Measurements from ENCODE around the gene CCDC85C. TPM values are rescaled to one million over a fixed set of nuclear protein-coding genes. Genes with fewer than 3 reads are reported as not detected.

CCDC85C gene
- total RNA-seq, 1 experiment from 2014 or later, result 36.4 TPM

GRCh38 chr14:99532310-99532709 lies 71.7 kb downstream of the CCDC85C start:
- no peaks in the 10 kb centered on the region for H3K36me3 ChIP-seq (ENCODE audit: low read depth, low read length)
- no peak overlapping the region for H3K4me3 ChIP-seq (ENCODE audit: low read length)
- H3K4me2 ChIP-seq (ENCODE audit: low read length), result no peak overlapping the region
- H3K79me2 ChIP-seq (ENCODE audit: low read length), result peaks cover 48% of the 10 kb centered on the region
- CTCF ChIA-PET, result no interaction called here
- no peak overlapping the region for H2AFZ ChIP-seq (ENCODE audit: low read length)
- intact Hi-C loops (cut with micrococcal nuclease), result no loop called here
- H3K9me2 ChIP-seq (replicated peaks; ENCODE audit: low read length), result no peaks in the 10 kb centered on the region
- no TSS peak for BruUV-seq (replicated peaks)
- no peaks in the 10 kb centered on the region for H3F3A ChIP-seq (ENCODE audit: low read length, unreplicated experiment)
- no peaks in the 10 kb centered on the region for H3K27me3 ChIP-seq (ENCODE audit: low read length)
- DNase-seq (no peak), ATAC-seq (no peak)
- peaks cover 4% of the 10 kb centered on the region; the same call in 1 of the 2 replicates for H4K20me1 ChIP-seq (ENCODE audit: low read length)
- TF ChIP-seq EZH2 (IDR thresholded peaks at IDR 0.05; ENCODE audit: low read length, unreplicated experiment) (no peak), CTCF (conservative IDR thresholded peaks at IDR 0.05; ENCODE audit: low read depth, low read length) (no peak)
- H3K4me1 ChIP-seq (ENCODE audit: insufficient read depth, low read length), result peaks cover 4% of the 10 kb centered on the region
- no peak overlapping the region for H3K9ac ChIP-seq (ENCODE audit: low read length)
- POLR2A ChIA-PET (ENCODE audit: unreplicated experiment), result no interaction called here
- H3K9me3 ChIP-seq (ENCODE audit: low read length), result no peaks in the 10 kb centered on the region
- no peak overlapping the region for H3K27ac ChIP-seq (ENCODE audit: low read length)

GRCh38 chr14:99531251-99532096 lies 72.5 kb downstream of the CCDC85C start:
- intact Hi-C loops (cut with micrococcal nuclease), result no loop called here

GRCh38 chr14:99530407-99531155 lies 73.4 kb downstream of the CCDC85C start:
- CTCF ChIA-PET, result no interaction called here
- no peak overlapping the region for H3K27ac ChIP-seq (ENCODE audit: low read length)

More at GRCh38 chr14:99531251-99532096, 72.5 kb downstream of the CCDC85C start:
- no peak overlapping the region for H2AFZ ChIP-seq (ENCODE audit: low read length)
- H3F3A ChIP-seq (ENCODE audit: low read length, unreplicated experiment), result no peaks in the 10 kb centered on the region
- DNase-seq (no peak), ATAC-seq (no peak)
- H3K36me3 ChIP-seq (ENCODE audit: low read depth, low read length), result no peaks in the 10 kb centered on the region
- no peaks in the 10 kb centered on the region for H3K27me3 ChIP-seq (ENCODE audit: low read length)
- H4K20me1 ChIP-seq (ENCODE audit: low read length), result no peaks in the 10 kb centered on the region
- no peaks in the 10 kb centered on the region for H3K4me1 ChIP-seq (ENCODE audit: insufficient read depth, low read length)
- no TSS peak for BruUV-seq (replicated peaks)
- H3K9ac ChIP-seq (ENCODE audit: low read length), result no peak overlapping the region
- H3K4me2 ChIP-seq (ENCODE audit: low read length), result no peak overlapping the region
- no peak overlapping the region for H3K27ac ChIP-seq (ENCODE audit: low read length)
- CTCF ChIA-PET, result no interaction called here
- no peak for TF ChIP-seq EZH2phosphoT487 (IDR thresholded peaks at IDR 0.05; ENCODE audit: borderline replicate concordance, low read length)
- no peak for TF ChIP-seq EZH2 (IDR thresholded peaks at IDR 0.05; ENCODE audit: low read length, unreplicated experiment)
- POLR2A ChIA-PET (ENCODE audit: unreplicated experiment), result no interaction called here
- peaks cover 40% of the 10 kb centered on the region for H3K79me2 ChIP-seq (ENCODE audit: low read length)
- no peak overlapping the region for H3K4me3 ChIP-seq (ENCODE audit: low read length)
- no peaks in the 10 kb centered on the region for H3K9me2 ChIP-seq (replicated peaks; ENCODE audit: low read length)
- no peaks in the 10 kb centered on the region for H3K9me3 ChIP-seq (ENCODE audit: low read length)

More at GRCh38 chr14:99530407-99531155, 73.4 kb downstream of the CCDC85C start:
- Histone ChIP-seq H2AFZ (ENCODE audit: low read length) (no peak overlapping the region), H3K4me3 (ENCODE audit: low read length) (no peak overlapping the region), H3K79me2 (ENCODE audit: low read length) (peaks cover 31% of the 10 kb centered on the region), H4K20me1 (ENCODE audit: low read length) (no peaks in the 10 kb centered on the region), H3K36me3 (ENCODE audit: low read depth, low read length) (no peaks in the 10 kb centered on the region), H3K9ac (ENCODE audit: low read length) (no peak overlapping the region), H3K4me1 (ENCODE audit: insufficient read depth, low read length) (peaks cover 3% of the 10 kb centered on the region; the same call in 1 of the 2 replicates), H3K27me3 (ENCODE audit: low read length) (no peaks in the 10 kb centered on the region), H3K4me2 (ENCODE audit: low read length) (no peak overlapping the region), H3F3A (ENCODE audit: low read length, unreplicated experiment) (no peaks in the 10 kb centered on the region), H3K9me2 (replicated peaks; ENCODE audit: low read length) (no peaks in the 10 kb centered on the region), H3K9me3 (ENCODE audit: low read length) (no peaks in the 10 kb centered on the region)
- no peak for ATAC-seq
- POLR2A ChIA-PET (ENCODE audit: unreplicated experiment), result no interaction called here
- intact Hi-C loops (cut with micrococcal nuclease), result no loop called here
- no TSS peak for BruUV-seq (replicated peaks)
- no peak for DNase-seq
- no peak for TF ChIP-seq EZH2phosphoT487 (IDR thresholded peaks at IDR 0.05; ENCODE audit: borderline replicate concordance, low read length)
- no peak for TF ChIP-seq EZH2 (IDR thresholded peaks at IDR 0.05; ENCODE audit: low read length, unreplicated experiment)
- no peak for TF ChIP-seq CTCF (conservative IDR thresholded peaks at IDR 0.05; ENCODE audit: low read depth, low read length)

All from PC-3 (cell line).